Measurements from ENCODE around the gene DEGS1. TPM values are rescaled to one million over a fixed set of nuclear protein-coding genes. Genes with fewer than 3 reads are reported as not detected.

The DEGS1 gene
- total RNA-seq, 2 donors from 2014 or later = 91.5 to 109 TPM

- intact Hi-C loops (cut with DNase I) = no loop called here
- DNase-seq (ENCODE audit: low spot score) = peak; percentile 26
Observed at GRCh38 chr1:224177356-224177999, 5.6 kb upstream of the DEGS1 start.

- DNase-seq (ENCODE audit: low spot score) = no peak
- intact Hi-C loops (cut with DNase I) = no loop called here
Observed at GRCh38 chr1:224178894-224179293, 4.1 kb upstream of the DEGS1 start.

GRCh38 chr1:224180783-224181452 is 2.1 kb upstream of the DEGS1 start:
- intact Hi-C loops (cut with DNase I) = no loop called here
- peak; percentile 53 for DNase-seq (ENCODE audit: low spot score)

- intact Hi-C loops (cut with DNase I) = no loop called here
- DNase-seq (ENCODE audit: low spot score) = no peak
Observed at GRCh38 chr1:224181453-224181810, 1.6 kb upstream of the DEGS1 start.

GRCh38 chr1:224182057-224182865 is 779 bp upstream of the DEGS1 start:
- DNase-seq (ENCODE audit: low spot score) = peak; percentile 50
- intact Hi-C loops (cut with DNase I) = no loop called here

- DNase-seq (ENCODE audit: low spot score) = peak; percentile 89
- intact Hi-C loops (cut with DNase I) = no loop called here
Observed at GRCh38 chr1:224183591-224184312, 712 bp downstream of the DEGS1 start.

GRCh38 chr1:224185208-224185607 is 2.2 kb downstream of the DEGS1 start:
- peak; percentile 10 for DNase-seq (ENCODE audit: low spot score)
- intact Hi-C loops (cut with DNase I) = no loop called here

GRCh38 chr1:224188286-224188685 is 5.2 kb downstream of the DEGS1 start:
- no peak for DNase-seq (ENCODE audit: low spot score)
- intact Hi-C loops (cut with DNase I) = no loop called here

GRCh38 chr1:224189561-224189960 is 6.5 kb downstream of the DEGS1 start:
- intact Hi-C loops (cut with DNase I) = no loop called here
- DNase-seq (ENCODE audit: low spot score) = peak; percentile 7

- intact Hi-C loops (cut with DNase I) = no loop called here
- DNase-seq (ENCODE audit: low spot score) = no peak
Observed at GRCh38 chr1:224192082-224192788, 9.2 kb downstream of the DEGS1 start.

GRCh38 chr1:224193319-224193966 is 10.4 kb downstream of the DEGS1 start:
- DNase-seq (ENCODE audit: low spot score) = no peak
- intact Hi-C loops (cut with DNase I) = no loop called here

- DNase-seq (ENCODE audit: low spot score) = peak; percentile 35
- intact Hi-C loops (cut with DNase I) = no loop called here
Observed at GRCh38 chr1:224196813-224197600, 14.0 kb downstream of the DEGS1 start.

- intact Hi-C loops (cut with DNase I) = no loop called here
- peak; percentile 18 for DNase-seq (ENCODE audit: low spot score)
Observed at GRCh38 chr1:224198572-224198971, 15.5 kb downstream of the DEGS1 start.

GRCh38 chr1:224199679-224200078 is 16.6 kb downstream of the DEGS1 start:
- intact Hi-C loops (cut with DNase I) = no loop called here
- no peak for DNase-seq (ENCODE audit: low spot score)

GRCh38 chr1:224201383-224201782 is 18.3 kb downstream of the DEGS1 start:
- intact Hi-C loops (cut with DNase I) = no loop called here
- peak; percentile 25 for DNase-seq (ENCODE audit: low spot score)

- intact Hi-C loops (cut with DNase I) = no loop called here
- peak; percentile 15 for DNase-seq (ENCODE audit: low spot score)
Observed at GRCh38 chr1:224201853-224202252, 18.8 kb downstream of the DEGS1 start.

GRCh38 chr1:224203243-224204016 is 20.4 kb downstream of the DEGS1 start:
- DNase-seq (ENCODE audit: low spot score) = peak; percentile 84

More at GRCh38 chr1:224203243-224204016, 20.4 kb downstream of the DEGS1 start:
- intact Hi-C loops (cut with DNase I) = no loop called here
